Measurements from ENCODE around the gene OR5K2. TPM values are rescaled to one million over a fixed set of nuclear protein-coding genes. Genes with fewer than 3 reads are reported as not detected.

OR5K2 gene
- total RNA-seq, 1 experiment from 2014 or later = not detected

GRCh38 chr3:98522544-98523281 is 25.2 kb downstream of the OR5K2 start, which contains the start of gene CLDND1 (continued):
- TF ChIP-seq, protein P1, sequence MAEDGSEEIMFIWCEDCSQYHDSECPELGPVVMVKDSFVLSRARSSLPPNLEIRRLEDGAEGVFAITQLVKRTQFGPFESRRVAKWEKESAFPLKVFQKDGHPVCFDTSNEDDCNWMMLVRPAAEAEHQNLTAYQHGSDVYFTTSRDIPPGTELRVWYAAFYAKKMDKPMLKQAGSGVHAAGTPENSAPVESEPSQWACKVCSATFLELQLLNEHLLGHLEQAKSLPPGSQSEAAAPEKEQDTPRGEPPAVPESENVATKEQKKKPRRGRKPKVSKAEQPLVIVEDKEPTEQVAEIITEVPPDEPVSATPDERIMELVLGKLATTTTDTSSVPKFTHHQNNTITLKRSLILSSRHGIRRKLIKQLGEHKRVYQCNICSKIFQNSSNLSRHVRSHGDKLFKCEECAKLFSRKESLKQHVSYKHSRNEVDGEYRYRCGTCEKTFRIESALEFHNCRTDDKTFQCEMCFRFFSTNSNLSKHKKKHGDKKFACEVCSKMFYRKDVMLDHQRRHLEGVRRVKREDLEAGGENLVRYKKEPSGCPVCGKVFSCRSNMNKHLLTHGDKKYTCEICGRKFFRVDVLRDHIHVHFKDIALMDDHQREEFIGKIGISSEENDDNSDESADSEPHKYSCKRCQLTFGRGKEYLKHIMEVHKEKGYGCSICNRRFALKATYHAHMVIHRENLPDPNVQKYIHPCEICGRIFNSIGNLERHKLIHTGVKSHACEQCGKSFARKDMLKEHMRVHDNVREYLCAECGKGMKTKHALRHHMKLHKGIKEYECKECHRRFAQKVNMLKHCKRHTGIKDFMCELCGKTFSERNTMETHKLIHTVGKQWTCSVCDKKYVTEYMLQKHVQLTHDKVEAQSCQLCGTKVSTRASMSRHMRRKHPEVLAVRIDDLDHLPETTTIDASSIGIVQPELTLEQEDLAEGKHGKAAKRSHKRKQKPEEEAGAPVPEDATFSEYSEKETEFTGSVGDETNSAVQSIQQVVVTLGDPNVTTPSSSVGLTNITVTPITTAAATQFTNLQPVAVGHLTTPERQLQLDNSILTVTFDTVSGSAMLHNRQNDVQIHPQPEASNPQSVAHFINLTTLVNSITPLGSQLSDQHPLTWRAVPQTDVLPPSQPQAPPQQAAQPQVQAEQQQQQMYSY (CRISPR knock-in tag; IDR thresholded peaks at IDR 0.05) = no peak
- peak; percentile 80 for TF ChIP-seq SP1 (CRISPR knock-in tag; conservative IDR thresholded peaks at IDR 0.05)
- peak; percentile 35; the same call in 1 of the 2 replicates for TF ChIP-seq MYBL2 (CRISPR knock-in tag; IDR thresholded peaks at IDR 0.05)
- no peak for TF ChIP-seq NFATC4 (CRISPR knock-in tag; IDR thresholded peaks at IDR 0.05)
- no peak for TF ChIP-seq MXD4 (CRISPR knock-in tag; IDR thresholded peaks at IDR 0.05; ENCODE audit: borderline replicate concordance)
- TF ChIP-seq NFE2L1 (CRISPR knock-in tag; IDR thresholded peaks at IDR 0.05) = no peak
- peak; percentile 45 for TF ChIP-seq GABPB1 (CRISPR knock-in tag; IDR thresholded peaks at IDR 0.05)
- TF ChIP-seq, protein P2, sequence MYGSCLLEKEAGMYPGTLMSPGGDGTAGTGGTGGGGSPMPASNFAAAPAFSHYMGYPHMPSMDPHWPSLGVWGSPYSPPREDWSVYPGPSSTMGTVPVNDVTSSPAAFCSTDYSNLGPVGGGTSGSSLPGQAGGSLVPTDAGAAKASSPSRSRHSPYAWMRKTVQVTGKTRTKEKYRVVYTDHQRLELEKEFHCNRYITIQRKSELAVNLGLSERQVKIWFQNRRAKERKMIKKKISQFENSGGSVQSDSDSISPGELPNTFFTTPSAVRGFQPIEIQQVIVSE (CRISPR knock-in tag; IDR thresholded peaks at IDR 0.05; ENCODE audit: borderline replicate concordance) = no peak
- no peak for TF ChIP-seq NR1H2 (CRISPR knock-in tag; IDR thresholded peaks at IDR 0.05)
- TF ChIP-seq E2F4 (CRISPR knock-in tag; IDR thresholded peaks at IDR 0.05; ENCODE audit: borderline replicate concordance, low read depth) = no peak
- TF ChIP-seq, protein P3, sequence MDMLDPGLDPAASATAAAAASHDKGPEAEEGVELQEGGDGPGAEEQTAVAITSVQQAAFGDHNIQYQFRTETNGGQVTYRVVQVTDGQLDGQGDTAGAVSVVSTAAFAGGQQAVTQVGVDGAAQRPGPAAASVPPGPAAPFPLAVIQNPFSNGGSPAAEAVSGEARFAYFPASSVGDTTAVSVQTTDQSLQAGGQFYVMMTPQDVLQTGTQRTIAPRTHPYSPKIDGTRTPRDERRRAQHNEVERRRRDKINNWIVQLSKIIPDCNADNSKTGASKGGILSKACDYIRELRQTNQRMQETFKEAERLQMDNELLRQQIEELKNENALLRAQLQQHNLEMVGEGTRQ (CRISPR knock-in tag; IDR thresholded peaks at IDR 0.05) = no peak
- TF ChIP-seq GRHL2 (CRISPR knock-in tag; IDR thresholded peaks at IDR 0.05; ENCODE audit: insufficient replicate concordance, severe bottlenecking) = no peak
- no peak for TF ChIP-seq ZBTB43 (CRISPR knock-in tag; IDR thresholded peaks at IDR 0.05)
- no peak for TF ChIP-seq TCF7 (CRISPR knock-in tag; IDR thresholded peaks at IDR 0.05; ENCODE audit: low read depth)
- TF ChIP-seq, protein P4, sequence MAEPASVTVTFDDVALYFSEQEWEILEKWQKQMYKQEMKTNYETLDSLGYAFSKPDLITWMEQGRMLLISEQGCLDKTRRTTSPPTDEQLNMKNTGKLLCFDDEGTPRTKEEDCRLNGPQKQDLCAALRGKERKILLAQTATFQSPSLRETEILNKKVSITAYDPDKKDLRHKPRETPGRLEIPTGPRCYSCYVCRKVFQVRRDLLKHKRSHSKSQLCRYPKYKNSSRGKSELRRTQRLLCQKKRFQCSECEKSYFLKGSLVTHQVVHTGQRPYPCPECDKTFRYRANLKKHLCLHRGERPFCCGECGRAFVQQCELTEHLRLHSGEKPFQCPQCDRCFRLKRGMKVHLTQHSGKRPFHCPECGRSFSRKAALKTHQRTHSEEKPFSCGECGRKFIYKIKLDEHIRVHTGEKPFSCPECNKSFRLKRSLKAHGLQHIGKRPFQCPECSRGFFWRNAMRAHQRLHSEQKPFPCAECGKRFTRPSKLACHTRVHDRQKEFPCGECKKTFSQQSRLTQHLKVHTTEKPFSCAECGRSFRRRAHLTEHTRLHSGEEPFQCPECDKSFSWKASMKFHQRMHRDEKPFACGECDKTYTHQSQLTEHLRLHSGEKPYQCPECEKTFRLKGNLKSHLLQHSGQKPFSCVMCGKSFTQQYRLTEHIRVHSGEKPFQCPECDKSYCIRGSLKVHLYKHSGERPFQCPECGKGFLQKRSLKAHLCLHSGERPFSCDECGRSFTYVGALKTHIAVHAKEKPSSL (CRISPR knock-in tag; conservative IDR thresholded peaks at IDR 0.05) = no peak
- peak; percentile 67; the same call in 1 of the 2 replicates for TF ChIP-seq PRRX2 (CRISPR knock-in tag; IDR thresholded peaks at IDR 0.05)
- TF ChIP-seq, protein P5, sequence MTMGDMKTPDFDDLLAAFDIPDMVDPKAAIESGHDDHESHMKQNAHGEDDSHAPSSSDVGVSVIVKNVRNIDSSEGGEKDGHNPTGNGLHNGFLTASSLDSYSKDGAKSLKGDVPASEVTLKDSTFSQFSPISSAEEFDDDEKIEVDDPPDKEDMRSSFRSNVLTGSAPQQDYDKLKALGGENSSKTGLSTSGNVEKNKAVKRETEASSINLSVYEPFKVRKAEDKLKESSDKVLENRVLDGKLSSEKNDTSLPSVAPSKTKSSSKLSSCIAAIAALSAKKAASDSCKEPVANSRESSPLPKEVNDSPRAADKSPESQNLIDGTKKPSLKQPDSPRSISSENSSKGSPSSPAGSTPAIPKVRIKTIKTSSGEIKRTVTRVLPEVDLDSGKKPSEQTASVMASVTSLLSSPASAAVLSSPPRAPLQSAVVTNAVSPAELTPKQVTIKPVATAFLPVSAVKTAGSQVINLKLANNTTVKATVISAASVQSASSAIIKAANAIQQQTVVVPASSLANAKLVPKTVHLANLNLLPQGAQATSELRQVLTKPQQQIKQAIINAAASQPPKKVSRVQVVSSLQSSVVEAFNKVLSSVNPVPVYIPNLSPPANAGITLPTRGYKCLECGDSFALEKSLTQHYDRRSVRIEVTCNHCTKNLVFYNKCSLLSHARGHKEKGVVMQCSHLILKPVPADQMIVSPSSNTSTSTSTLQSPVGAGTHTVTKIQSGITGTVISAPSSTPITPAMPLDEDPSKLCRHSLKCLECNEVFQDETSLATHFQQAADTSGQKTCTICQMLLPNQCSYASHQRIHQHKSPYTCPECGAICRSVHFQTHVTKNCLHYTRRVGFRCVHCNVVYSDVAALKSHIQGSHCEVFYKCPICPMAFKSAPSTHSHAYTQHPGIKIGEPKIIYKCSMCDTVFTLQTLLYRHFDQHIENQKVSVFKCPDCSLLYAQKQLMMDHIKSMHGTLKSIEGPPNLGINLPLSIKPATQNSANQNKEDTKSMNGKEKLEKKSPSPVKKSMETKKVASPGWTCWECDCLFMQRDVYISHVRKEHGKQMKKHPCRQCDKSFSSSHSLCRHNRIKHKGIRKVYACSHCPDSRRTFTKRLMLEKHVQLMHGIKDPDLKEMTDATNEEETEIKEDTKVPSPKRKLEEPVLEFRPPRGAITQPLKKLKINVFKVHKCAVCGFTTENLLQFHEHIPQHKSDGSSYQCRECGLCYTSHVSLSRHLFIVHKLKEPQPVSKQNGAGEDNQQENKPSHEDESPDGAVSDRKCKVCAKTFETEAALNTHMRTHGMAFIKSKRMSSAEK (CRISPR knock-in tag; IDR thresholded peaks at IDR 0.05; ENCODE audit: borderline replicate concordance) = no peak
- no peak for TF ChIP-seq EMX1 (CRISPR knock-in tag; IDR thresholded peaks at IDR 0.05)
- TF ChIP-seq, protein P6, sequence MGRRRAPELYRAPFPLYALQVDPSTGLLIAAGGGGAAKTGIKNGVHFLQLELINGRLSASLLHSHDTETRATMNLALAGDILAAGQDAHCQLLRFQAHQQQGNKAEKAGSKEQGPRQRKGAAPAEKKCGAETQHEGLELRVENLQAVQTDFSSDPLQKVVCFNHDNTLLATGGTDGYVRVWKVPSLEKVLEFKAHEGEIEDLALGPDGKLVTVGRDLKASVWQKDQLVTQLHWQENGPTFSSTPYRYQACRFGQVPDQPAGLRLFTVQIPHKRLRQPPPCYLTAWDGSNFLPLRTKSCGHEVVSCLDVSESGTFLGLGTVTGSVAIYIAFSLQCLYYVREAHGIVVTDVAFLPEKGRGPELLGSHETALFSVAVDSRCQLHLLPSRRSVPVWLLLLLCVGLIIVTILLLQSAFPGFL (CRISPR knock-in tag; IDR thresholded peaks at IDR 0.05; ENCODE audit: borderline replicate concordance) = no peak
- TF ChIP-seq ZNF138 (CRISPR knock-in tag; conservative IDR thresholded peaks at IDR 0.05) = no peak

Data from WTC11 (cell line).